Measurements from ENCODE around the gene EPN3. TPM values are rescaled to one million over a fixed set of nuclear protein-coding genes. Genes with fewer than 3 reads are reported as not detected.

EPN3 gene
- total RNA-seq, 1 experiment from 2014 or later, result 0.92 TPM

DNA sequence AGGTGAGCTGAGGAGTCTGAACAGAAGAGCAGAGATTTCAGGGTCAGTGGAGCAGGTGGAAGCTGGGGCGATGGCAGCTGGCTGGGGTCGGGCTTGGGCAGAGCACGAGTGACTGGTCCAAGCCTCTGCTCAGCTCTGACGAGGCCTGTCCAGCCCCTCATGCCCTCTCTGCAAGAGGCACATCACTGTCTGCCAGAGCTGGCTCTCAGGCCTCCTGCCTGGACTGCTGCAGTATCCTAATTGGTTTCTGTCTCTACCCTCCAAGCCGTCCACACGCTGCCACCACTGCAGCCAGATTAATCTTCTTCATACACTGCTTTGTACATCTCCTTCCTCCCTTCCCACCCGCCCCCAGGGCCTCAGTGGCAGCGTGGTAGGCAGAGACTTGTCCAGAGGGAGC, 53.4 kb downstream of the EPN3 start:
- H3K27ac ChIP-seq (ENCODE audit: low read length), result no peak overlapping the region
- DNase-seq (ENCODE audit: low read depth, low spot score) (no peak), ATAC-seq (peak; percentile 22; the same call in 1 of the 2 replicates)
- H3K4me3 ChIP-seq (ENCODE audit: low read depth in 2 of 2, low read length in 2 of 2), result no peak overlapping the region
- peaks cover 12% of the 10 kb centered on the region; the same call in 1 of the 2 replicates for H3K4me1 ChIP-seq (ENCODE audit: control insufficient read depth, insufficient read depth, low read length)
- in situ Hi-C loops (cut with HindIII; ENCODE audit: low pct_unique_long_range_greater_than_20kb, low sequenced_read_pairs), result no loop called here
- no peak for TF ChIP-seq POLR2AphosphoS5 (IDR thresholded peaks at IDR 0.05; ENCODE audit: low read depth, low read length)
- TF ChIP-seq SIN3A (IDR thresholded peaks at IDR 0.05; ENCODE audit: borderline replicate concordance, insufficient read depth, low read depth, low read length), result no peak
- TF ChIP-seq, protein P1, sequence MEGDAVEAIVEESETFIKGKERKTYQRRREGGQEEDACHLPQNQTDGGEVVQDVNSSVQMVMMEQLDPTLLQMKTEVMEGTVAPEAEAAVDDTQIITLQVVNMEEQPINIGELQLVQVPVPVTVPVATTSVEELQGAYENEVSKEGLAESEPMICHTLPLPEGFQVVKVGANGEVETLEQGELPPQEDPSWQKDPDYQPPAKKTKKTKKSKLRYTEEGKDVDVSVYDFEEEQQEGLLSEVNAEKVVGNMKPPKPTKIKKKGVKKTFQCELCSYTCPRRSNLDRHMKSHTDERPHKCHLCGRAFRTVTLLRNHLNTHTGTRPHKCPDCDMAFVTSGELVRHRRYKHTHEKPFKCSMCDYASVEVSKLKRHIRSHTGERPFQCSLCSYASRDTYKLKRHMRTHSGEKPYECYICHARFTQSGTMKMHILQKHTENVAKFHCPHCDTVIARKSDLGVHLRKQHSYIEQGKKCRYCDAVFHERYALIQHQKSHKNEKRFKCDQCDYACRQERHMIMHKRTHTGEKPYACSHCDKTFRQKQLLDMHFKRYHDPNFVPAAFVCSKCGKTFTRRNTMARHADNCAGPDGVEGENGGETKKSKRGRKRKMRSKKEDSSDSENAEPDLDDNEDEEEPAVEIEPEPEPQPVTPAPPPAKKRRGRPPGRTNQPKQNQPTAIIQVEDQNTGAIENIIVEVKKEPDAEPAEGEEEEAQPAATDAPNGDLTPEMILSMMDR (IDR thresholded peaks at IDR 0.05), result no peak
- no peak for TF ChIP-seq TCF7L2 (IDR thresholded peaks at IDR 0.05; ENCODE audit: low read depth, low read length)
- TF ChIP-seq, protein P2, sequence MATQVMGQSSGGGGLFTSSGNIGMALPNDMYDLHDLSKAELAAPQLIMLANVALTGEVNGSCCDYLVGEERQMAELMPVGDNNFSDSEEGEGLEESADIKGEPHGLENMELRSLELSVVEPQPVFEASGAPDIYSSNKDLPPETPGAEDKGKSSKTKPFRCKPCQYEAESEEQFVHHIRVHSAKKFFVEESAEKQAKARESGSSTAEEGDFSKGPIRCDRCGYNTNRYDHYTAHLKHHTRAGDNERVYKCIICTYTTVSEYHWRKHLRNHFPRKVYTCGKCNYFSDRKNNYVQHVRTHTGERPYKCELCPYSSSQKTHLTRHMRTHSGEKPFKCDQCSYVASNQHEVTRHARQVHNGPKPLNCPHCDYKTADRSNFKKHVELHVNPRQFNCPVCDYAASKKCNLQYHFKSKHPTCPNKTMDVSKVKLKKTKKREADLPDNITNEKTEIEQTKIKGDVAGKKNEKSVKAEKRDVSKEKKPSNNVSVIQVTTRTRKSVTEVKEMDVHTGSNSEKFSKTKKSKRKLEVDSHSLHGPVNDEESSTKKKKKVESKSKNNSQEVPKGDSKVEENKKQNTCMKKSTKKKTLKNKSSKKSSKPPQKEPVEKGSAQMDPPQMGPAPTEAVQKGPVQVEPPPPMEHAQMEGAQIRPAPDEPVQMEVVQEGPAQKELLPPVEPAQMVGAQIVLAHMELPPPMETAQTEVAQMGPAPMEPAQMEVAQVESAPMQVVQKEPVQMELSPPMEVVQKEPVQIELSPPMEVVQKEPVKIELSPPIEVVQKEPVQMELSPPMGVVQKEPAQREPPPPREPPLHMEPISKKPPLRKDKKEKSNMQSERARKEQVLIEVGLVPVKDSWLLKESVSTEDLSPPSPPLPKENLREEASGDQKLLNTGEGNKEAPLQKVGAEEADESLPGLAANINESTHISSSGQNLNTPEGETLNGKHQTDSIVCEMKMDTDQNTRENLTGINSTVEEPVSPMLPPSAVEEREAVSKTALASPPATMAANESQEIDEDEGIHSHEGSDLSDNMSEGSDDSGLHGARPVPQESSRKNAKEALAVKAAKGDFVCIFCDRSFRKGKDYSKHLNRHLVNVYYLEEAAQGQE (IDR thresholded peaks at IDR 0.05; ENCODE audit: insufficient read depth in 1 of 2, low read depth in 2 of 2, low read length in 1 of 2), result no peak
- ChIA-PET CTCF (interaction anchor here (1.2 kb wide), 1 partner anchor 14 kb away, joined by 3 read pairs; no protein-coding TSS in a partner anchor), POLR2A (no interaction called here)
- H3K9me3 ChIP-seq (ENCODE audit: control insufficient read depth, insufficient read depth, low read depth, low read length), result no peaks in the 10 kb centered on the region
- no peaks in the 10 kb centered on the region for H3K36me3 ChIP-seq (ENCODE audit: control insufficient read depth, insufficient read depth, low read length)
- no TSS peak for BruUV-seq (replicated peaks)
- intact Hi-C loops (cut with micrococcal nuclease; ENCODE audit: unreplicated experiment), result no loop called here
- H3K27me3 ChIP-seq (ENCODE audit: control insufficient read depth, insufficient read depth, low read length), result no peaks in the 10 kb centered on the region

DNA sequence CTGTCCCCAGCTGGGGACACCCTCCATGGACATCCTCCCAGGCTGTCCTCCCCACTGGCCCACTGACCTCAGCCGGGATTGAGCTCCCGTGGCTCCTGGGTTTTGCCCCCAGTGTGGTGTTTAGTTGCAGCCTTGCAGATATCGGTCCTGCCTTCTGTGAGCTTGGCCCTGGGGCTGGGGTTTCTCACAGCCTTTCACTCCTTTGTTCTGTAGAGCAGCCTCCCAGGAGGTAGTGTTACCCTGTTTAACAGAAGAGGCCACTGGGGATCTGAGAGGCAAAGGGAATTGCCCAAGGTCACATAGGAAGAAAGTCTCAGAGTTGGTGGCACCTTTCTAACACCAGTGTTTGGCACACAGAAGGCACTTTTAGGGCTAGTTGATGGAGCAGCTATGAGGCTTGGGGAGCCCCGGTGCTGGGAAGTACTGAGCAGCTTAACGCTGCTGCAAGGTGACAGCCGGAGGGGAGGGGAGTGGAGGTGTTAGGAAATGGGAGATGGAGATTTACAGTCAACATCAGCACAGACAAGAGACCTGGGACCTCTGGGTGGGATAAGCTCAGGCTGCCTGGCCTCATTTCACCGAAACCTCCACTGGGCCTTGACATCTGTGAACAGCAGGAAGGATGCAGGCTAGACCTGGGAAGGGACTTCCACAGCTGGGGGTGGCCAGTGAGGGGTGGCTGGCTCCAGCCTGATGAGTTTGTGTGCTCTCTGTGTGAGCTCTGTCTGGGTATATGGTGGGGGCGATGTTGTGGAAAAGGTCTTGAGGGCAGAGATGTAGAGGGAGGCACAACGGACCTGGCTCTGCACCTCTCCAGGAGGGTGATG, 54.1 kb downstream of the EPN3 start:
- ATAC-seq, result no peak
- H3K4me3 ChIP-seq (ENCODE audit: low read depth in 2 of 2, low read length in 2 of 2), result no peak overlapping the region
- no peak for DNase-seq (ENCODE audit: low read depth, low spot score)
- H3K27ac ChIP-seq (ENCODE audit: low read length), result no peak overlapping the region
- CTCF ChIA-PET, result interaction anchor here (1.2 kb wide), 1 partner anchor 13 kb away, joined by 3 read pairs; no protein-coding TSS in a partner anchor
- no peaks in the 10 kb centered on the region for H3K27me3 ChIP-seq (ENCODE audit: control insufficient read depth, insufficient read depth, low read length)
- peaks cover 12% of the 10 kb centered on the region; the same call in 1 of the 2 replicates for H3K4me1 ChIP-seq (ENCODE audit: control insufficient read depth, insufficient read depth, low read length)
- no peaks in the 10 kb centered on the region for H3K36me3 ChIP-seq (ENCODE audit: control insufficient read depth, insufficient read depth, low read length)
- no TSS peak for BruUV-seq (replicated peaks)
- POLR2A ChIA-PET, result no interaction called here
- intact Hi-C loops (cut with micrococcal nuclease; ENCODE audit: unreplicated experiment) (no loop called here), in situ Hi-C loops (cut with HindIII; ENCODE audit: low pct_unique_long_range_greater_than_20kb, low sequenced_read_pairs) (no loop called here)
- H3K9me3 ChIP-seq (ENCODE audit: control insufficient read depth, insufficient read depth, low read depth, low read length), result no peaks in the 10 kb centered on the region
- TF ChIP-seq TCF7L2 (IDR thresholded peaks at IDR 0.05; ENCODE audit: low read depth, low read length), result no peak
- no peak for TF ChIP-seq POLR2AphosphoS5 (IDR thresholded peaks at IDR 0.05; ENCODE audit: low read depth, low read length)
- TF ChIP-seq, protein P2 (IDR thresholded peaks at IDR 0.05; ENCODE audit: insufficient read depth in 1 of 2, low read depth in 2 of 2, low read length in 1 of 2), result no peak
- TF ChIP-seq, protein P1 (IDR thresholded peaks at IDR 0.05), result no peak
- no peak for TF ChIP-seq SIN3A (IDR thresholded peaks at IDR 0.05; ENCODE audit: borderline replicate concordance, insufficient read depth, low read depth, low read length)

Data from Panc1 (cell line).